ENCODE results near the gene EGFR. TPM values are rescaled to one million over a fixed set of nuclear protein-coding genes. Genes with fewer than 3 reads are reported as not detected.

EGFR gene
- total RNA-seq, 4 donors from 2014 or later: 36.4 to 73.6 (median 38.7) TPM

DNA sequence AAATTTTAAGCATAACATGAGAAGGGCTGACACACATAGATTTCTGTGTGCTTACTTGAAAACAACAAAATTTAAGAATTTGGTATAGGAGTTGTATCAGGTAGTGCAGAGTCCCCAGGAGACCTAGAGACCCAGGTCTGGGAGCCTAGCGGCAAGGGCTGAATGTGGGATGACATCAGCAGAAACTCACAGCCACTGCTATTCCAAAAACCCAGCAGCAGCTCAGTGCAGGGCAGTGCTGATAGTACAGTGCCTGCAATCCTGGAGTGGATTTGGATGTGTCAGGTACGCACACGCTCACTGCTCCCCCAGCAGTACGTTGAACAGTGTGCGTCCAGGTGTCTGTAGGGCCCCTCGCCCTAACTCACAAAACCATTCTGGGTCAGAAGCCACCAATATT lies 87.1 kb downstream of the EGFR start:
- no peak for DNase-seq
- H3K9me3 ChIP-seq: no peaks in the 10 kb centered on the region
- H3K4me1 ChIP-seq: peaks cover 0 to 9% of the 10 kb centered on the region in 2 donors
- H3K36me3 ChIP-seq: no peaks in the 10 kb centered on the region
- no peaks in the 10 kb centered on the region for H3K27me3 ChIP-seq
- TF ChIP-seq POLR2A (IDR thresholded peaks at IDR 0.05): no peak
- TF ChIP-seq, protein P1, sequence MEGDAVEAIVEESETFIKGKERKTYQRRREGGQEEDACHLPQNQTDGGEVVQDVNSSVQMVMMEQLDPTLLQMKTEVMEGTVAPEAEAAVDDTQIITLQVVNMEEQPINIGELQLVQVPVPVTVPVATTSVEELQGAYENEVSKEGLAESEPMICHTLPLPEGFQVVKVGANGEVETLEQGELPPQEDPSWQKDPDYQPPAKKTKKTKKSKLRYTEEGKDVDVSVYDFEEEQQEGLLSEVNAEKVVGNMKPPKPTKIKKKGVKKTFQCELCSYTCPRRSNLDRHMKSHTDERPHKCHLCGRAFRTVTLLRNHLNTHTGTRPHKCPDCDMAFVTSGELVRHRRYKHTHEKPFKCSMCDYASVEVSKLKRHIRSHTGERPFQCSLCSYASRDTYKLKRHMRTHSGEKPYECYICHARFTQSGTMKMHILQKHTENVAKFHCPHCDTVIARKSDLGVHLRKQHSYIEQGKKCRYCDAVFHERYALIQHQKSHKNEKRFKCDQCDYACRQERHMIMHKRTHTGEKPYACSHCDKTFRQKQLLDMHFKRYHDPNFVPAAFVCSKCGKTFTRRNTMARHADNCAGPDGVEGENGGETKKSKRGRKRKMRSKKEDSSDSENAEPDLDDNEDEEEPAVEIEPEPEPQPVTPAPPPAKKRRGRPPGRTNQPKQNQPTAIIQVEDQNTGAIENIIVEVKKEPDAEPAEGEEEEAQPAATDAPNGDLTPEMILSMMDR (IDR thresholded peaks at IDR 0.05): no peak
- intact Hi-C loops (cut with DNase I; ENCODE audit: low total_unique reads): no loop called here
- no peak overlapping the region for H3K27ac ChIP-seq
- no peak overlapping the region for H3K4me3 ChIP-seq

DNA sequence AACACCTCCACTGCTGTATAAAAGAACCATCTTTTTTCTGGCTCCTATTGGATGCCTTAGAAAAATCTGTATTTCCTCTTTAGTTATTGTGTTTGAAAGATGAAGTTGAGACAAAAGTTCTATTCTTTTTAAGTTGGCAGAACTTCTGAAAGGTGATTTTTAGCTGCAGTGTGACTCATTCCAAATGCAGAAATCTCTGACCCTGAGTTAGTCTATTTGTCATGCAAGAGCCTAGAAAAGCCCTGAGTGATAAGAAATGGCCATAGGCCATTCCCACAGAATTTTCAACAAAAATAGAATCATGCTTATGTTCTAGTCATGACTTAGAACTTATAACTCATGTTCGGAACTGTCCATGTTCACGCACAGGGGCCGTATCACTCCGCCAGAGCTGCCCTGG lies 89.1 kb downstream of the EGFR start:
- no peak for TF ChIP-seq POLR2A (IDR thresholded peaks at IDR 0.05)
- TF ChIP-seq, protein P1 (IDR thresholded peaks at IDR 0.05): no peak
- no peaks in the 10 kb centered on the region for H3K27me3 ChIP-seq
- no peak for DNase-seq
- peaks cover 0 to 9% of the 10 kb centered on the region in 2 donors for H3K4me1 ChIP-seq
- no peaks in the 10 kb centered on the region for H3K9me3 ChIP-seq
- no peak overlapping the region for H3K27ac ChIP-seq
- intact Hi-C loops (cut with DNase I; ENCODE audit: low total_unique reads): no loop called here
- no peaks in the 10 kb centered on the region for H3K36me3 ChIP-seq
- no peak overlapping the region for H3K4me3 ChIP-seq

DNA sequence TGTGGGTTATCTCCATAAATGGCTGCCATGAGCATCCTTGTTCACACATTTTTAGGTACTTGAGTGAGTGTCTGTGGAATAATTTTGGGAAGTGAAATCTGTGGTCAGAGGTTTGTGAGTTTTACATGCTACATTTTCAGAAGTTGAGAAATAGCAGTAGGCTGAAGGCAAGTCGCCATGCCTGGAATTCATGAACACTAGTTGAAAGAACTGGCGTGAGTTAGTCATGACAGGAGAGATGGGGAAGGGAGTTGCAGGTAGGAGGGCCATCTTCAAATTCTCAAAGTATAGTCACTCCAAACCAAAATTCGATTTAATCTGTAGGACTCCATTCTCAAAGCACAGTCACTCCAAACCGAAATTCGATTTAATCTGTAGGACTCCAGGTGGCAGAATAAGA lies 89.6 kb downstream of the EGFR start:
- Histone ChIP-seq H3K27ac (no peak overlapping the region), H3K9me3 (no peaks in the 10 kb centered on the region), H3K4me3 (no peak overlapping the region), H3K36me3 (no peaks in the 10 kb centered on the region), H3K27me3 (no peaks in the 10 kb centered on the region), H3K4me1 (peaks cover 0 to 9% of the 10 kb centered on the region in 2 donors)
- no peak for DNase-seq
- intact Hi-C loops (cut with DNase I; ENCODE audit: low total_unique reads): no loop called here
- TF ChIP-seq, protein P1 (IDR thresholded peaks at IDR 0.05): no peak
- TF ChIP-seq POLR2A (IDR thresholded peaks at IDR 0.05): no peak

DNA sequence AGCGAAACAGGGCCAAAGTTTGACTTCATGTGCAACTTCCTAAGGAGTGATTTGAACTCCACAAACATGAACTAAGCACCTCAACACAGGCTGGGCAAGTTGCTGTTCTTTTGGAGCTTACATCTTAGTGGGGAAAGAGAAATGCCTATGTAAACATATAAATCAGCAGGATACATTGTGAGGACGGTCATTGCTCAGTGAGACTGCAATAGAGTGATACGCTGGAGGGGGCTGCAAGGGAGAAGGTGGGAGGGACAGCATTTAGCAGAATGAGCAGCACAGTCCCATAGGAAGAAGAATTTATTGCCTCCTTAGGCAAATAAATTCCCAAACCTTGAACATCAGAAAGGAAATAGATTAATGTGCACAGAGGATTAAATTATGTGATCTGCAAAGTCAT lies 90.0 kb downstream of the EGFR start:
- H3K4me1 ChIP-seq: peaks cover 0 to 9% of the 10 kb centered on the region in 2 donors
- intact Hi-C loops (cut with DNase I; ENCODE audit: low total_unique reads): no loop called here
- H3K9me3 ChIP-seq: no peaks in the 10 kb centered on the region
- no peak overlapping the region for H3K27ac ChIP-seq
- no peaks in the 10 kb centered on the region for H3K27me3 ChIP-seq
- no peak for TF ChIP-seq POLR2A (IDR thresholded peaks at IDR 0.05)
- TF ChIP-seq, protein P1 (IDR thresholded peaks at IDR 0.05): no peak
- no peak for DNase-seq
- no peaks in the 10 kb centered on the region for H3K36me3 ChIP-seq
- H3K4me3 ChIP-seq: no peak overlapping the region

DNA sequence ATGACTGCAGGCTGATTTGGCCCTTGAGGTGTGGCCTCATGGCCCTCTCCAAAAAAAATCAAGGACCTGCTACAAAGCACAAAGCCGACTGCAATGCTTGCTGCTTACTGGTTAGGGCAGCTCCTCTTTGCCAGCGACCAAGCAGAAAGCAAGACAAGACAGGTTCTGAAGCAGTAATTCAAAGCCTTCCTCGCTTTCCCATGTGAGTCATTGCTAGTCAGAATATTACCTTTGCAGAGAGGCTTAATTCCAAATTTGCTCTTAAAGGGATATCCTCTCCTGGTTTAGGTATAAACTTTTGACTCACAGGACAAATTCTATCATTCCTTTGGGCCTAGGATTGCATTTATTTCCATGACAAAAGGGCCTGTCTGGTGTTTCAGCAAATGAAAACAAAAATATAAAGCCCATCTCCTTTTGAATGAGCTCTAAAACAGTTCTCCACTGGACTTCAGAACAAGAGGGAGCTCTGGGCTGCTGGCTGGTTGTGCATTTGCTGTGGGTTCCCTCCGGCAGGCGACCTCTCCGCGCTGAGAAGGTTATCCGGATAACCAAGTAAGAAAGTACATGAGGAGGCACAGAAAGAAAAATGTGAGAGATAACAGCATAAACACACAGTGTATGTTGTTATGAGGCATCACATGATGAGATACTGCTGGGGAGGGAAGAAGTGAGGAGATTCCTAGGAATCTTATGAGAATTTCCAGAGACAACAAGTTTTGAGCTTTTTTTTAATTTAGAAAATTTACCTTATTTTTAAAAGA lies 90.8 kb downstream of the EGFR start:
- Histone ChIP-seq H3K9me3 (no peaks in the 10 kb centered on the region), H3K4me1 (peaks cover 0 to 9% of the 10 kb centered on the region in 2 donors), H3K27me3 (no peaks in the 10 kb centered on the region), H3K36me3 (no peaks in the 10 kb centered on the region), H3K27ac (peak overlapping the region; percentile 31 to 51), H3K4me3 (no peak overlapping the region)
- TF ChIP-seq POLR2A (IDR thresholded peaks at IDR 0.05): no peak
- TF ChIP-seq, protein P1 (IDR thresholded peaks at IDR 0.05): no peak
- intact Hi-C loops (cut with DNase I; ENCODE audit: low total_unique reads): no loop called here
- DNase-seq: no peak

Measured in uterus (tissue), 4 donors.